ENCODE data around the gene CCL5.

DNA sequence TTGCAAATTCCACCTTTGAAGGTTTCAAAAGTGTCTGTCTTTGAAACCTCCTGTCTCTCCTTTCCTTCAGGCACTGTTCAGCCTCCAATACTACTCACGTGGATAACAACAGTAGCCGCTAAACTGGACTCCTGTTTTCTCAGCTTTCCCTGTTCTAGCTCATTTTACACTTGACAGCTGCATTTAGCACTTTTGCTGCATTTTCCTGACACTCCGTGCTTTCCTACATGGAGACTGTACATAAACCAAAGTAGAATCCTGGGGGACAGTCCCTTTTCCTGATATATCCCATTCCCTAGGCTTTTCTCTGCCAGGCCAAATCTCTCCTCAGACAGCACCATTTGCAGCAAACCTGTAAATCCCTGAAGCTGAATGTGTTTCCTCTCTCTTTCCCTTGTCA lies 3.6 kb downstream of the CCL5 start:
- TF ChIP-seq, protein P1, sequence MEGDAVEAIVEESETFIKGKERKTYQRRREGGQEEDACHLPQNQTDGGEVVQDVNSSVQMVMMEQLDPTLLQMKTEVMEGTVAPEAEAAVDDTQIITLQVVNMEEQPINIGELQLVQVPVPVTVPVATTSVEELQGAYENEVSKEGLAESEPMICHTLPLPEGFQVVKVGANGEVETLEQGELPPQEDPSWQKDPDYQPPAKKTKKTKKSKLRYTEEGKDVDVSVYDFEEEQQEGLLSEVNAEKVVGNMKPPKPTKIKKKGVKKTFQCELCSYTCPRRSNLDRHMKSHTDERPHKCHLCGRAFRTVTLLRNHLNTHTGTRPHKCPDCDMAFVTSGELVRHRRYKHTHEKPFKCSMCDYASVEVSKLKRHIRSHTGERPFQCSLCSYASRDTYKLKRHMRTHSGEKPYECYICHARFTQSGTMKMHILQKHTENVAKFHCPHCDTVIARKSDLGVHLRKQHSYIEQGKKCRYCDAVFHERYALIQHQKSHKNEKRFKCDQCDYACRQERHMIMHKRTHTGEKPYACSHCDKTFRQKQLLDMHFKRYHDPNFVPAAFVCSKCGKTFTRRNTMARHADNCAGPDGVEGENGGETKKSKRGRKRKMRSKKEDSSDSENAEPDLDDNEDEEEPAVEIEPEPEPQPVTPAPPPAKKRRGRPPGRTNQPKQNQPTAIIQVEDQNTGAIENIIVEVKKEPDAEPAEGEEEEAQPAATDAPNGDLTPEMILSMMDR (IDR thresholded peaks at IDR 0.05) = no peak
- no peak for TF ChIP-seq EZH2 (IDR thresholded peaks at IDR 0.05; ENCODE audit: borderline replicate concordance, insufficient read depth, low read depth, low read length, poor library complexity, severe bottlenecking)

Data from B cell (primary cell).